SU-DHL-6 (cell line): ENCODE measurements around the gene QSOX2.

ENCODE experiments used
- EZH2phosphoT487 ChIP-seq: fragments of 200-600 bp; sonication (generic), shearing (Covaris generic); conservative IDR thresholded peaks from 2 replicates; pipeline ENCODE4 v1.6.1; 2018; ENCODE audit warnings: mild to moderate bottlenecking, antibody characterized with exemption, low read length, moderate library complexity, mixed read lengths
- TF ChIP-seq, protein P1 (sequence below): fragments of 200-600 bp; sonication (generic); IDR thresholded peaks from one replicate; pipeline ENCODE4 v1.5.1; 2017; ENCODE audit warnings: antibody characterized with exemption, mild to moderate bottlenecking, low read length, moderate library complexity; ENCODE audit not compliant: insufficient read depth, poor library complexity, severe bottlenecking

DNA sequence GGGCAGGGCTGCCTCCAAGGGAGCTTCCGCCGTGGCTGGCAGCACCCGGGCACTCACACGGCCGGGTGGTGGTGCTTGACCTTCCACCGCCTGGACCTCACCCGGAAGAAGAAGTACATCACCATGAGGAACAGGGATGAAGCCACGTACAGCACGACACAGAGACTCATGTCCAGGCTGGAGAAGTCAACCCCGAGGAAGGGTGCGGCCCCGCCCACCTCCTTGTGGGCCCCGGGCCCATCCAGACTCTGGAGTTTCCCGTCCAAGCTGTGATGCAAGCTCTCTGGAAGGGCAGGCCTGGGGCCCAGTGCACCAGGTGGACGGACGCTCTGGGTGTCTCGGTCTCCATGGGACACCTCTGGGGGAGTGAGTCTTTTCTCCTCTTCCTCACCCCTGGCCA is 36.9 kb downstream of the QSOX2 start:
- TF ChIP-seq, protein P1, sequence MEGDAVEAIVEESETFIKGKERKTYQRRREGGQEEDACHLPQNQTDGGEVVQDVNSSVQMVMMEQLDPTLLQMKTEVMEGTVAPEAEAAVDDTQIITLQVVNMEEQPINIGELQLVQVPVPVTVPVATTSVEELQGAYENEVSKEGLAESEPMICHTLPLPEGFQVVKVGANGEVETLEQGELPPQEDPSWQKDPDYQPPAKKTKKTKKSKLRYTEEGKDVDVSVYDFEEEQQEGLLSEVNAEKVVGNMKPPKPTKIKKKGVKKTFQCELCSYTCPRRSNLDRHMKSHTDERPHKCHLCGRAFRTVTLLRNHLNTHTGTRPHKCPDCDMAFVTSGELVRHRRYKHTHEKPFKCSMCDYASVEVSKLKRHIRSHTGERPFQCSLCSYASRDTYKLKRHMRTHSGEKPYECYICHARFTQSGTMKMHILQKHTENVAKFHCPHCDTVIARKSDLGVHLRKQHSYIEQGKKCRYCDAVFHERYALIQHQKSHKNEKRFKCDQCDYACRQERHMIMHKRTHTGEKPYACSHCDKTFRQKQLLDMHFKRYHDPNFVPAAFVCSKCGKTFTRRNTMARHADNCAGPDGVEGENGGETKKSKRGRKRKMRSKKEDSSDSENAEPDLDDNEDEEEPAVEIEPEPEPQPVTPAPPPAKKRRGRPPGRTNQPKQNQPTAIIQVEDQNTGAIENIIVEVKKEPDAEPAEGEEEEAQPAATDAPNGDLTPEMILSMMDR, result no peak
- no peak for TF ChIP-seq EZH2phosphoT487
